ENCODE results near the gene C2CD2. TPM values are rescaled to one million over a fixed set of nuclear protein-coding genes. Genes with fewer than 3 reads are reported as not detected.

The C2CD2 gene
- total and polyA plus RNA-seq, 8 donors: 7.9 to 16.8 (median 11.3) TPM

DNA sequence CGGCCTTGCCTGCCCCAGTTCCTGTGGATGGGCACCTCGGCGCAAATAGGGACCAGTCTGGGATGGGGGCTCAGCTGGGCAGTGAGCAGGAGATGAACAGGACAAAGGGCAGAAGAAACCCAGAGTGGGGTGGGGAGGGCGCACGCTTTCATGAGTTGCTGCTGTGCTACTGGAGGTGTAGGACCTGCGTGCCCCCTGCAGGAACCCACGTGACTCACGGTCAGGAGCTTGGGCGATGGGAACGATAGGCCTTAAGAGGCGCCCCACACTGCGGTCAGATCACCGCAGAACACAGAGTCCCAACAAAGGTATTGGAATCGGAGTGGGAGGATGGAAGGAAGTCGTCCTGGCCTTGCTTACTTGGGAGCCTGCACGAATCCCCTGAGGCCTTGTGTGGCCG lies 91.8 kb downstream of the C2CD2 start:
- Histone ChIP-seq H3K9me3 (no peaks in the 10 kb centered on the region), H3K27ac (no peak overlapping the region), H3K27me3 (no peaks in the 10 kb centered on the region), H3K36me3 (no peaks in the 10 kb centered on the region), H3K4me1 (peaks cover 0 to 6% (median 0%) of the 10 kb centered on the region in 3 donors), H3K4me3 (no peak overlapping the region)
- DNase-seq: no peak
- TF ChIP-seq, protein P1, sequence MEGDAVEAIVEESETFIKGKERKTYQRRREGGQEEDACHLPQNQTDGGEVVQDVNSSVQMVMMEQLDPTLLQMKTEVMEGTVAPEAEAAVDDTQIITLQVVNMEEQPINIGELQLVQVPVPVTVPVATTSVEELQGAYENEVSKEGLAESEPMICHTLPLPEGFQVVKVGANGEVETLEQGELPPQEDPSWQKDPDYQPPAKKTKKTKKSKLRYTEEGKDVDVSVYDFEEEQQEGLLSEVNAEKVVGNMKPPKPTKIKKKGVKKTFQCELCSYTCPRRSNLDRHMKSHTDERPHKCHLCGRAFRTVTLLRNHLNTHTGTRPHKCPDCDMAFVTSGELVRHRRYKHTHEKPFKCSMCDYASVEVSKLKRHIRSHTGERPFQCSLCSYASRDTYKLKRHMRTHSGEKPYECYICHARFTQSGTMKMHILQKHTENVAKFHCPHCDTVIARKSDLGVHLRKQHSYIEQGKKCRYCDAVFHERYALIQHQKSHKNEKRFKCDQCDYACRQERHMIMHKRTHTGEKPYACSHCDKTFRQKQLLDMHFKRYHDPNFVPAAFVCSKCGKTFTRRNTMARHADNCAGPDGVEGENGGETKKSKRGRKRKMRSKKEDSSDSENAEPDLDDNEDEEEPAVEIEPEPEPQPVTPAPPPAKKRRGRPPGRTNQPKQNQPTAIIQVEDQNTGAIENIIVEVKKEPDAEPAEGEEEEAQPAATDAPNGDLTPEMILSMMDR (IDR thresholded peaks at IDR 0.05): no peak
- FAIRE-seq: no peak
- intact Hi-C loops (cut with DNase I): no loop called here
- 92 to 95% methylated on average over 17 of the region's 17 CpGs for WGBS, 2 donors
- no peak for ATAC-seq

DNA sequence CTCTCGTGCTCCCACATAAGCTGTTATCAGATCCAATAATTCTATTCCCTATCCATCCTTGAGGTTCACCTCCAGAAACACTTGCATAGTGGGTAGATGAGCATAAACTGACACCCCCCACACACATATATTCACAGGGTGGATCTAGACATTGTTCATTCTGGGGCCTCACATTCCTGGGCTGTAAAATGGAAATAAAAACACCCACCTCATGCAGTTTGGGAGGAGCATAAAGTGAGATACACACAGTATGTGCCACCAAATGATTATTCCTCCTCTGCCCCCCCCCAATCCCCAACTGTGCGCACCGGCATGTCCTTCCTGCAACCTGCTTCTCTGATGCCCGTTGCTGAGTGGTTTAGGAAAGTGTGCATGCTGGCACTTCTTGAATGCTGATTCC lies 92.6 kb downstream of the C2CD2 start:
- TF ChIP-seq, protein P1 (IDR thresholded peaks at IDR 0.05): no peak
- FAIRE-seq: no peak
- Histone ChIP-seq H3K9me3 (no peaks in the 10 kb centered on the region), H3K27me3 (no peaks in the 10 kb centered on the region), H3K27ac (no peak overlapping the region), H3K36me3 (no peaks in the 10 kb centered on the region), H3K4me1 (peaks cover 0 to 6% (median 0%) of the 10 kb centered on the region in 3 donors), H3K4me3 (no peak overlapping the region)
- no peak for ATAC-seq
- WGBS, 2 donors: 92 to 97% methylated on average over 4 of the region's 4 CpGs
- intact Hi-C loops (cut with DNase I): no loop called here
- no peak for DNase-seq

DNA sequence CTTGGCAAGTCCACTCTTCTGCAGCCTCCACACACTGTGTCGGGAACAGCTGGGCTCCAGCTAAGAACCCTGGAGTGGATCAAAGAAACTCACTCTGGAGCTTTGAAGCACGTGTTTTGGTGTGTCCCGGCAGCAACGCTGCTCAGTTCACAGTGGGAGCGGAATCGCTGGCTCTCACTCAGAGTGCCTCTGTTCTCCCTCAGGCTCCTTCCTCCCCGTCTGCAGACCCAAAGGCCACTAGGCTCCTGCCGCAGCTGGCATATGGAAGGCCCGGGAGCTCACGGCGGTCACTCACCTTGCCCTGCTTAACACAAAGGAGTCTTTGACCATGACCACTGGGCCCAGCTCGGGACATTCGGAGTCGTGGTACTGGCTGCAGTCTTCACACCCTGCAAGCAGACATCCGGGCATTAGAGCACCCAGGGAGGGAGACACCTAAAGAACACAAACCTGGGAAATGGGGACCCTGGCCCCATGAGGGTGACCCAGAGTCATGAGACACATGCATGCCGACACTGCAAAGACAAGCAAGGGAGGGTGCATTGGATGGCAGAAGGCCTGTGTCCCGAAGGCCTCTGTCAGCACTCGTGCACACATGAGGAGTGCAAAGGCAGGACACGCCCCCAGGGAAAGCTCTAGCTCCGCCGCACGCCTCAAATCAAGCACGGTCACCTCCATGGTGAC lies 94.4 kb downstream of the C2CD2 start:
- FAIRE-seq (no peak), ATAC-seq (no peak), DNase-seq (no peak)
- peaks cover 0 to 6% (median 0%) of the 10 kb centered on the region in 3 donors for H3K36me3 ChIP-seq
- H3K9me3 ChIP-seq: no peaks in the 10 kb centered on the region
- intact Hi-C loops (cut with DNase I): no loop called here
- peaks cover 0 to 6% (median 0%) of the 10 kb centered on the region in 3 donors for H3K4me1 ChIP-seq
- H3K27ac ChIP-seq: no peak overlapping the region
- WGBS, 2 donors: 93 to 96% methylated on average over 23 of the region's 23 CpGs
- no peak overlapping the region for H3K4me3 ChIP-seq
- TF ChIP-seq, protein P1 (IDR thresholded peaks at IDR 0.05): no peak
- H3K27me3 ChIP-seq: no peaks in the 10 kb centered on the region

DNA sequence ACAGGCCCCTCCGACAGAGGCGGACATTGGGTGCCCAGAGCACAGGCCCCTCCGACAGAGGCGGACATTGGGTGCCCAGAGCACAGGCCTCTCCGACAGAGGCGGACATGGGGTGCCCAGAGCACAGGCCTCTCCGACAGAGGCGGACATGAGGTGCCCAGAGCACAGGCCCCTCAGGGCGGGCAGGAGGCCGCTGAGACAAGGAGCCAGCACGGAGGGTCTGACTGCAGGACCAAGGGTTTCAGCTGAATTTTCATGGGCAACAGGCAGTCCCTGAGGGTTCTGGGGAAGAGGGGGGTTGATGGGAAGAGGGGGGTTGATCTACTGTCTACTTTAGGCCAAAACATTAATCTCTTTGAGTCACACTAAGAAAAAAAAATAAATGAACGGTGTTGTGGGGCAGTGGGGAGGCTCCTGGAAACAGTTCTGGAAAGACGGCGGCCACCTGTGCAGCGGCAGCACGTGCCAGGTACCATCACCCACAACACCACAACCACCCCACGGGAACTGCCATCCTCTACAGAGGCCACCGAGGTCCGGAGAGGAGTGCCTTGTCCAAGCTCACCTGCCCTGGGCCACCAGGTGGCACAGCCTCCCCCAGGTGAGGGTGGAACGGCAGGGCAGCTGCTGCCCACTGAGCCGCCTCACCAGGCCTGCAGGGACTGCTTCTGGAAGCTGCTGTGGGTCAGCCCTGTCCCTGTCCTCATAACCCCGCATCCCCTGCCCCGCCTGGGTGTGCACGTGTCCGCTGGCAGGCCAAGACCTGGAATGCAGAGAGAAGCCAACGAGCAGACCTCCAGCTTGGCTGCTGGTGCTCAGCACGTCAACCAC lies 95.1 kb downstream of the C2CD2 start:
- FAIRE-seq (no peak), ATAC-seq (no peak), DNase-seq (no peak)
- Histone ChIP-seq H3K36me3 (peaks cover 0 to 8% (median 0%) of the 10 kb centered on the region in 3 donors), H3K9me3 (no peaks in the 10 kb centered on the region), H3K4me1 (peaks cover 0 to 6% (median 0%) of the 10 kb centered on the region in 3 donors), H3K4me3 (no peak overlapping the region), H3K27me3 (no peaks in the 10 kb centered on the region), H3K27ac (no peak overlapping the region)
- TF ChIP-seq, protein P1 (IDR thresholded peaks at IDR 0.05): no peak
- intact Hi-C loops (cut with DNase I): no loop called here
- 91 to 92% methylated on average over 27 of the region's 27 CpGs for WGBS, 2 donors
